Spinal cord (tissue), 10 donors: ENCODE data around the gene PLD1. TPM values are rescaled to one million over a fixed set of nuclear protein-coding genes. Genes with fewer than 3 reads are reported as not detected.

Source experiments
- DNase-seq, 6 donors: peaks; one replicate each; pipeline versions ENCODE4 v3.0.0 to v3.0.0-alpha.2; 2013 to 2015; ENCODE audit warnings: low spot score in 6 of 6, low read depth in 4 of 6
- H3K27ac ChIP-seq: one replicate; pipeline ENCODE4 v1.5.1; 2013; ENCODE audit warnings: low read depth, low read length, control low read depth
- H3K27me3 ChIP-seq: one replicate; pipeline ENCODE4 v1.6.1; 2013; ENCODE audit warnings: low read length; ENCODE audit not compliant: control insufficient read depth, insufficient read depth
- H3K36me3 ChIP-seq: one replicate; pipeline ENCODE4 v1.6.1; 2013; ENCODE audit warnings: low read length; ENCODE audit not compliant: control insufficient read depth, insufficient read depth
- H3K4me1 ChIP-seq: one replicate; pipeline ENCODE4 v1.6.1; 2013; ENCODE audit warnings: low read length; ENCODE audit not compliant: control insufficient read depth, insufficient read depth
- H3K4me3 ChIP-seq: one replicate; pipeline ENCODE4 v1.5.1; 2013; ENCODE audit warnings: low read depth, low read length, control low read depth
- H3K9me3 ChIP-seq: one replicate; pipeline ENCODE4 v1.6.1; 2013; ENCODE audit warnings: low read length; ENCODE audit not compliant: control insufficient read depth, insufficient read depth
- WGBS: methylation state at CpG from one replicate; pipeline ENCODE4 v1.1.5; 2013; ENCODE audit warnings: missing lambda C conversion rate; ENCODE audit not compliant: insufficient coverage; 5-methylcytosine and 5-hydroxymethylcytosine counted together
- polyA plus RNA-seq, 2 donors: library from polyadenylated mRNA; unstranded; fragments of 120-200 nt; gene quantifications; one replicate each; pipeline ENCODE4 v1.2.1, GENCODE V29; 2013; ENCODE audit not compliant: insufficient read length in 2 of 2
- total RNA-seq, 2 donors: library from RNA; depleted of rRNA in 1 of 2; stranded (reverse); fragments of 120-200 nt in 1 of 2; fragments of >200 nt in 1 of 2; gene quantifications; one replicate each; pipeline versions ENCODE4 v1.2.3 to v1.2.4, GENCODE V29; 2013 to 2014
- donor health status: healthy.

Gene PLD1
- total and polyA plus RNA-seq, 4 donors, result 31.1 to 92.5 (median 51.2) TPM

- WGBS, result 60% methylated on average over 4 of the region's 4 CpGs
- no peak for DNase-seq
- H3K9me3 ChIP-seq, result peaks cover 2% of the 10 kb centered on the region
- no peak overlapping the region for H3K4me3 ChIP-seq
- no peaks in the 10 kb centered on the region for H3K36me3 ChIP-seq
- no peak overlapping the region for H3K27ac ChIP-seq
- no peaks in the 10 kb centered on the region for H3K27me3 ChIP-seq
- no peaks in the 10 kb centered on the region for H3K4me1 ChIP-seq
Measured at GRCh38 chr3:171718493-171719185, 91.6 kb downstream of the PLD1 start.

- Histone ChIP-seq H3K4me1 (no peaks in the 10 kb centered on the region), H3K9me3 (peaks cover 2% of the 10 kb centered on the region), H3K27me3 (no peaks in the 10 kb centered on the region), H3K4me3 (no peak overlapping the region), H3K36me3 (no peaks in the 10 kb centered on the region), H3K27ac (no peak overlapping the region)
- WGBS, result no CpG with 5 or more reads among the region's 2 CpGs
- no peak for DNase-seq
Measured at GRCh38 chr3:171715155-171715554, 95.1 kb downstream of the PLD1 start.

- no peaks in the 10 kb centered on the region for H3K36me3 ChIP-seq
- H3K27ac ChIP-seq, result no peak overlapping the region
- H3K27me3 ChIP-seq, result no peaks in the 10 kb centered on the region
- no peak overlapping the region for H3K4me3 ChIP-seq
- peaks cover 2% of the 10 kb centered on the region for H3K9me3 ChIP-seq
- H3K4me1 ChIP-seq, result no peaks in the 10 kb centered on the region
- WGBS, result 90% methylated on average over 5 of the region's 8 CpGs
- DNase-seq, result no peak
Measured at GRCh38 chr3:171712171-171712938, 97.9 kb downstream of the PLD1 start.

GRCh38 chr3:171711461-171712170, 98.7 kb downstream of the PLD1 start:
- Histone ChIP-seq H3K27ac (no peak overlapping the region), H3K4me3 (no peak overlapping the region), H3K9me3 (peaks cover under 1% of the 10 kb centered on the region), H3K27me3 (no peaks in the 10 kb centered on the region), H3K36me3 (no peaks in the 10 kb centered on the region), H3K4me1 (no peaks in the 10 kb centered on the region)
- no CpG with 5 or more reads among the region's 3 CpGs for WGBS
- no peak for DNase-seq

GRCh38 chr3:171710359-171710758, 99.9 kb downstream of the PLD1 start:
- H3K27me3 ChIP-seq, result no peaks in the 10 kb centered on the region
- no peak overlapping the region for H3K27ac ChIP-seq
- H3K36me3 ChIP-seq, result no peaks in the 10 kb centered on the region
- H3K4me3 ChIP-seq, result no peak overlapping the region
- no peaks in the 10 kb centered on the region for H3K9me3 ChIP-seq
- WGBS, result 97% methylated on average over 17 of the region's 17 CpGs
- H3K4me1 ChIP-seq, result no peaks in the 10 kb centered on the region
- no peak for DNase-seq

GRCh38 chr3:171704814-171705213, 105.5 kb downstream of the PLD1 start:
- no peak overlapping the region for H3K4me3 ChIP-seq
- H3K9me3 ChIP-seq, result no peaks in the 10 kb centered on the region
- 78% methylated on average over 7 of the region's 8 CpGs for WGBS
- DNase-seq, result no peak
- no peaks in the 10 kb centered on the region for H3K27me3 ChIP-seq
- peaks cover 2% of the 10 kb centered on the region for H3K36me3 ChIP-seq
- no peaks in the 10 kb centered on the region for H3K4me1 ChIP-seq
- no peak overlapping the region for H3K27ac ChIP-seq

- no peaks in the 10 kb centered on the region for H3K4me1 ChIP-seq
- no peak overlapping the region for H3K4me3 ChIP-seq
- peaks cover 2% of the 10 kb centered on the region for H3K36me3 ChIP-seq
- H3K27me3 ChIP-seq, result no peaks in the 10 kb centered on the region
- DNase-seq, result no peak
- no peak overlapping the region for H3K27ac ChIP-seq
- 13% methylated on average over 2 of the region's 2 CpGs for WGBS
- H3K9me3 ChIP-seq, result no peaks in the 10 kb centered on the region
Measured at GRCh38 chr3:171704002-171704401, 106.3 kb downstream of the PLD1 start.

- Histone ChIP-seq H3K9me3 (no peaks in the 10 kb centered on the region), H3K27me3 (no peaks in the 10 kb centered on the region), H3K27ac (no peak overlapping the region), H3K36me3 (peaks cover 2% of the 10 kb centered on the region), H3K4me3 (no peak overlapping the region), H3K4me1 (no peaks in the 10 kb centered on the region)
- DNase-seq, result no peak
- no CpG with 5 or more reads among the region's 2 CpGs for WGBS
Measured at GRCh38 chr3:171703144-171703543, 107.1 kb downstream of the PLD1 start.

GRCh38 chr3:171700653-171701052, 109.6 kb downstream of the PLD1 start:
- Histone ChIP-seq H3K27ac (no peak overlapping the region), H3K4me3 (no peak overlapping the region), H3K27me3 (no peaks in the 10 kb centered on the region), H3K36me3 (peaks cover 2% of the 10 kb centered on the region), H3K4me1 (no peaks in the 10 kb centered on the region), H3K9me3 (no peaks in the 10 kb centered on the region)
- DNase-seq, result no peak
- WGBS, result no CpG with 5 or more reads among the region's 1 CpG
